ENCODE data around the gene CSPG4.

DNA sequence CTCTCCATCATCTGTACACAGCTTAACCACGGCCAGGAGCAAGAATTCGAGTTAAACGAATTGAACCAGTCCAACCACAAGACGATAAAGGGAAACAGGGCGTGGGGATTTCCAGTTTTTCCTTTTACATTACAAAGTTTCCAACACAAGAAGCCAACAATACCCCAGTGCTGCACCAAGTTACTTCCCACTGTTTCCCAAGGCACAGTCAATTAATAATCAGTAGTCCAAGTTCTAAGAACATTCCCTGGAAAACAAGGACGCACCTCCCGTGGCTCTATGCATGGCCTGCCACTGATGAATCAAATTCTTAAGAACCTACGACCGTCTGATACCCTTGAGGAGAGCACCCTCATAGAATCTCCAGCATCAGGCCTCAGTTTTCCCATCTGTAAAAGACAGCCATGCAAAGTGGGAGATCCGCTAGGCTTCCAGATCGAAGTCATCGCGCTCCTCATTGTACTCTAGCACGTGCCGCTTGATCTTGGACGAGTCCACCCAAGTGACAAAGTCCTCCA, 73.4 kb downstream of the CSPG4 start:
- TF ChIP-seq, protein P1, sequence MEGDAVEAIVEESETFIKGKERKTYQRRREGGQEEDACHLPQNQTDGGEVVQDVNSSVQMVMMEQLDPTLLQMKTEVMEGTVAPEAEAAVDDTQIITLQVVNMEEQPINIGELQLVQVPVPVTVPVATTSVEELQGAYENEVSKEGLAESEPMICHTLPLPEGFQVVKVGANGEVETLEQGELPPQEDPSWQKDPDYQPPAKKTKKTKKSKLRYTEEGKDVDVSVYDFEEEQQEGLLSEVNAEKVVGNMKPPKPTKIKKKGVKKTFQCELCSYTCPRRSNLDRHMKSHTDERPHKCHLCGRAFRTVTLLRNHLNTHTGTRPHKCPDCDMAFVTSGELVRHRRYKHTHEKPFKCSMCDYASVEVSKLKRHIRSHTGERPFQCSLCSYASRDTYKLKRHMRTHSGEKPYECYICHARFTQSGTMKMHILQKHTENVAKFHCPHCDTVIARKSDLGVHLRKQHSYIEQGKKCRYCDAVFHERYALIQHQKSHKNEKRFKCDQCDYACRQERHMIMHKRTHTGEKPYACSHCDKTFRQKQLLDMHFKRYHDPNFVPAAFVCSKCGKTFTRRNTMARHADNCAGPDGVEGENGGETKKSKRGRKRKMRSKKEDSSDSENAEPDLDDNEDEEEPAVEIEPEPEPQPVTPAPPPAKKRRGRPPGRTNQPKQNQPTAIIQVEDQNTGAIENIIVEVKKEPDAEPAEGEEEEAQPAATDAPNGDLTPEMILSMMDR (IDR thresholded peaks at IDR 0.05; ENCODE audit: low read length), result no peak
- TF ChIP-seq EZH2phosphoT487 (IDR thresholded peaks at IDR 0.05; ENCODE audit: low read length), result no peak
- no peak for TF ChIP-seq EZH2 (optimal IDR thresholded peaks at IDR 0.05; ENCODE audit: low read depth, low read length)

All from MM.1S (cell line).